Measurements from ENCODE around the gene TIMM8B. TPM values are rescaled to one million over a fixed set of nuclear protein-coding genes. Genes with fewer than 3 reads are reported as not detected.

The TIMM8B gene
- total and polyA plus RNA-seq, 4 donors = 30.4 to 131 (median 38.7) TPM

DNA sequence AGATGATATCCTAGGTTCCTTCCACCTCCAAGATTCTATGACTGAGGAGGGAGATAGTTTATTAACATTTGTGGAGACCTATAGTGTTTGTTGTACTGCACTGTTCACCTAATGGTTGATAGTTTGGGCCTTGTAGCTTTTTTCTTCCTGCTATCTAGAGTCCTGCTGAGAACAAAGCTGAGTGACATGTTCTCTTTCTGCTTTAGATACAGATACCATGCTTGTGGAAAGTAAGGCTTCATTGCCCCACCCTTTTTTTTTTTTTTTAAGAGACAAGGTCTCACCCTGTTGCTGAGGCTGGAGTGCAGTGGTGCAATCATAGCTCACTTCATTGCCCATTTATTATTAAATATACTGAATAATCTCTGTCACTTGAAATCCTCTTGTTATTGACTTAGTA is 49.0 kb downstream of the TIMM8B start:
- intact Hi-C loops (cut with DNase I) = no loop called here
- no peaks in the 10 kb centered on the region for H3K4me1 ChIP-seq (ENCODE audit: control insufficient read depth in 1 of 2, insufficient read depth in 2 of 2, low read length in 2 of 2)
- DNase-seq = no peak
- H3K9me3 ChIP-seq (ENCODE audit: control insufficient read depth, low read length) = no peaks in the 10 kb centered on the region
- H3K4me3 ChIP-seq (ENCODE audit: low read length in 2 of 2) = no peak overlapping the region
- H3K36me3 ChIP-seq (ENCODE audit: control insufficient read depth in 1 of 2, insufficient read depth in 2 of 2, low read length in 1 of 2) = peaks cover 3 to 6% of the 10 kb centered on the region in 2 donors
- ATAC-seq (ENCODE audit: low FRiP score) = no peak
- H3K27me3 ChIP-seq (ENCODE audit: control insufficient read depth in 1 of 2, insufficient read depth in 2 of 2, low read length in 1 of 2) = no peaks in the 10 kb centered on the region
- H3K27ac ChIP-seq (ENCODE audit: low read depth in 1 of 2, low read length in 2 of 2) = no peak overlapping the region

Other genes starting within 250 kb of the TIMM8B start
- 10 to 100 TPM; 25.1 to 27.8 TPM for gene ALG9, start 215.2 kb downstream of the TIMM8B start, total RNA-seq
- gene ALG9, start 215.2 kb downstream of the TIMM8B start, polyA plus RNA-seq = 10 to 100 TPM in 1 of 2 donors, 1 to 10 TPM in 1; 6.4 to 31.0 TPM
- gene FDXACB1, start 207.6 kb downstream of the TIMM8B start, total RNA-seq = 1 to 10 TPM; 1.4 to 1.9 TPM
- gene FDXACB1, start 207.6 kb downstream of the TIMM8B start, polyA plus RNA-seq = 1 to 10 TPM in 1 of 2 donors, under 1 TPM in 1; 0.95 to 1.0 TPM
- 10 to 100 TPM in 1 of 2 donors, 1 to 10 TPM in 1; 6.6 to 15.2 TPM for gene CFAP68, start 207.2 kb downstream of the TIMM8B start, total RNA-seq
- 10 to 100 TPM; 11.5 to 22.0 TPM for gene CFAP68, start 207.2 kb downstream of the TIMM8B start, polyA plus RNA-seq
- gene CRYAB, start 175.0 kb downstream of the TIMM8B start, total RNA-seq = 1,000 to 10,000 TPM in 1 of 2 donors, 100 to 1,000 TPM in 1; 323 to 2,347 TPM
- gene CRYAB, start 175.0 kb downstream of the TIMM8B start, polyA plus RNA-seq = 100 to 1,000 TPM; 483 to 702 TPM
- 10 to 100 TPM; 18.1 to 24.8 TPM for gene HSPB2, start 174.0 kb downstream of the TIMM8B start, total RNA-seq
- gene HSPB2, start 174.0 kb downstream of the TIMM8B start, polyA plus RNA-seq = 10 to 100 TPM; 13.8 to 60.2 TPM
- gene C11orf52, start 167.8 kb downstream of the TIMM8B start, total RNA-seq = 1 to 10 TPM; 2.7 to 5.2 TPM
- 1 to 10 TPM; 5.3 to 5.6 TPM for gene C11orf52, start 167.8 kb downstream of the TIMM8B start, polyA plus RNA-seq
- 10 to 100 TPM; 54.4 to 61.8 TPM for gene DIXDC1, start 149.4 kb downstream of the TIMM8B start, total RNA-seq
- 10 to 100 TPM; 29.8 to 33.0 TPM for gene DIXDC1, start 149.4 kb downstream of the TIMM8B start, polyA plus RNA-seq
- gene DLAT, start 61.3 kb downstream of the TIMM8B start, total RNA-seq = 10 to 100 TPM; 20.7 to 20.8 TPM
- 10 to 100 TPM; 11.9 to 12.8 TPM for gene DLAT, start 61.3 kb downstream of the TIMM8B start, polyA plus RNA-seq
- 1 to 10 TPM in 1 of 2 donors, under 1 TPM in 1; 0.49 to 1.4 TPM for gene PIH1D2, start 12.7 kb downstream of the TIMM8B start, total RNA-seq
- 10 to 100 TPM in 1 of 2 donors, 1 to 10 TPM in 1; 1.0 to 10.3 TPM for gene PIH1D2, start 12.7 kb downstream of the TIMM8B start, polyA plus RNA-seq
- gene NKAPD1, start 12.5 kb downstream of the TIMM8B start, total RNA-seq = 10 to 100 TPM; 14.7 to 16.3 TPM
- 10 to 100 TPM; 14.4 to 19.7 TPM for gene NKAPD1, start 12.5 kb downstream of the TIMM8B start, polyA plus RNA-seq
- gene SDHD, start 117 bp upstream of the TIMM8B start, total RNA-seq = 10 to 100 TPM; 58.4 to 65.2 TPM
- 100 to 1,000 TPM in 1 of 2 donors, 10 to 100 TPM in 1; 96.3 to 157 TPM for gene SDHD, start 117 bp upstream of the TIMM8B start, polyA plus RNA-seq
- 10 to 100 TPM; 11.1 to 17.1 TPM for gene IL18, start 77.3 kb upstream of the TIMM8B start, total RNA-seq
- gene IL18, start 77.3 kb upstream of the TIMM8B start, polyA plus RNA-seq = 10 to 100 TPM in 1 of 2 donors, 1 to 10 TPM in 1; 4.1 to 29.8 TPM
- under 1 TPM; 0.57 to 0.97 TPM for gene TEX12, start 80.6 kb upstream of the TIMM8B start, total RNA-seq
- not detected for gene TEX12, start 80.6 kb upstream of the TIMM8B start, polyA plus RNA-seq
- 1 to 10 TPM; 6.1 to 9.1 TPM for gene BCO2, start 88.8 kb upstream of the TIMM8B start, total RNA-seq
- 10 to 100 TPM in 1 of 2 donors, 1 to 10 TPM in 1; 1.1 to 13.0 TPM for gene BCO2, start 88.8 kb upstream of the TIMM8B start, polyA plus RNA-seq
- 10 to 100 TPM; 36.5 to 48.3 TPM for gene PTS, start 139.7 kb upstream of the TIMM8B start, total RNA-seq
- 10 to 100 TPM; 42.0 to 61.2 TPM for gene PTS, start 139.7 kb upstream of the TIMM8B start, polyA plus RNA-seq
- gene PLET1, start 174.1 kb upstream of the TIMM8B start, total RNA-seq = not detected
- not detected for gene PLET1, start 174.1 kb upstream of the TIMM8B start, polyA plus RNA-seq